DOHH2 (cell line): ENCODE data around the gene FKBP2.

Experiments used
- H3F3A ChIP-seq: fragments of 200-600 bp; sonication (generic), shearing (Covaris generic); 2 replicates; pipeline ENCODE4 v1.6.0; 2016; ENCODE audit warnings: antibody characterized with exemption, mild to moderate bottlenecking; ENCODE audit not compliant: control insufficient read depth, insufficient read depth
- H3K27ac ChIP-seq: fragments of 200-600 bp; sonication (generic); 2 replicates; pipeline ENCODE4 v1.5.1; 2014; ENCODE audit warnings: low read depth, mild to moderate bottlenecking, low read length, moderate library complexity
- H3K27me3 ChIP-seq: fragments of 200-600 bp; sonication (generic); 2 replicates; pipeline ENCODE4 v1.6.1; 2014; ENCODE audit warnings: mild to moderate bottlenecking, low read length, mixed read lengths; ENCODE audit not compliant: control insufficient read depth
- H3K36me3 ChIP-seq: fragments of 200-600 bp; sonication (generic); 2 replicates; pipeline ENCODE4 v1.6.1; 2014; ENCODE audit warnings: mild to moderate bottlenecking, low read length, moderate library complexity, mixed read lengths; ENCODE audit not compliant: control insufficient read depth
- H3K4me1 ChIP-seq: fragments of 200-600 bp; sonication (generic); 2 replicates; pipeline ENCODE4 v1.6.1; 2014; ENCODE audit warnings: mild to moderate bottlenecking, low read length, mixed read lengths; ENCODE audit not compliant: control insufficient read depth
- H3K4me2 ChIP-seq: fragments of 200-600 bp; sonication (generic); 2 replicates; pipeline ENCODE4 v1.6.0; 2014; ENCODE audit warnings: mild to moderate bottlenecking, low read length, moderate library complexity
- H3K4me3 ChIP-seq: fragments of 200-600 bp; sonication (generic); 2 replicates; pipeline ENCODE4 v1.5.1; 2014; ENCODE audit warnings: mild to moderate bottlenecking, low read length, mixed read lengths
- H3K79me2 ChIP-seq: fragments of 200-600 bp; sonication (generic); 2 replicates; pipeline ENCODE4 v1.6.1; 2014; ENCODE audit warnings: mild to moderate bottlenecking, low read length, mixed read lengths; ENCODE audit not compliant: control insufficient read depth
- H3K9me2 ChIP-seq: fragments of 200-600 bp; sonication (generic); replicated peaks from 2 replicates; pipeline ENCODE4 v1.6.1; 2014; ENCODE audit warnings: mild to moderate bottlenecking, low read length, mixed read lengths; ENCODE audit not compliant: control insufficient read depth
- H3K9me3 ChIP-seq: fragments of 200-600 bp; sonication (generic); 2 replicates; pipeline ENCODE4 v1.6.1; 2014; ENCODE audit warnings: antibody characterized with exemption, low read length, mixed read lengths; ENCODE audit not compliant: control insufficient read depth, insufficient read depth
- H4K20me1 ChIP-seq: fragments of 200-600 bp; sonication (generic); 2 replicates; pipeline ENCODE4 v1.6.0; 2014; ENCODE audit warnings: low read depth, mild to moderate bottlenecking, antibody characterized with exemption, low read length, moderate library complexity; ENCODE audit not compliant: control insufficient read depth, insufficient read depth
- CTCF ChIP-seq: fragments of 200-600 bp; sonication (generic); IDR thresholded peaks from one replicate; pipeline ENCODE4 v1.5.1; 2014; ENCODE audit warnings: antibody characterized with exemption, mild to moderate bottlenecking, low read depth, low read length; ENCODE audit not compliant: poor library complexity, severe bottlenecking
- EZH2phosphoT487 ChIP-seq: fragments of 200-600 bp; sonication (generic); IDR thresholded peaks from 2 replicates; pipeline ENCODE4 v1.6.1; 2017; ENCODE audit warnings: borderline replicate concordance, mild to moderate bottlenecking, antibody characterized with exemption, low read length, moderate library complexity, mixed read lengths

The FKBP2 gene

DNA sequence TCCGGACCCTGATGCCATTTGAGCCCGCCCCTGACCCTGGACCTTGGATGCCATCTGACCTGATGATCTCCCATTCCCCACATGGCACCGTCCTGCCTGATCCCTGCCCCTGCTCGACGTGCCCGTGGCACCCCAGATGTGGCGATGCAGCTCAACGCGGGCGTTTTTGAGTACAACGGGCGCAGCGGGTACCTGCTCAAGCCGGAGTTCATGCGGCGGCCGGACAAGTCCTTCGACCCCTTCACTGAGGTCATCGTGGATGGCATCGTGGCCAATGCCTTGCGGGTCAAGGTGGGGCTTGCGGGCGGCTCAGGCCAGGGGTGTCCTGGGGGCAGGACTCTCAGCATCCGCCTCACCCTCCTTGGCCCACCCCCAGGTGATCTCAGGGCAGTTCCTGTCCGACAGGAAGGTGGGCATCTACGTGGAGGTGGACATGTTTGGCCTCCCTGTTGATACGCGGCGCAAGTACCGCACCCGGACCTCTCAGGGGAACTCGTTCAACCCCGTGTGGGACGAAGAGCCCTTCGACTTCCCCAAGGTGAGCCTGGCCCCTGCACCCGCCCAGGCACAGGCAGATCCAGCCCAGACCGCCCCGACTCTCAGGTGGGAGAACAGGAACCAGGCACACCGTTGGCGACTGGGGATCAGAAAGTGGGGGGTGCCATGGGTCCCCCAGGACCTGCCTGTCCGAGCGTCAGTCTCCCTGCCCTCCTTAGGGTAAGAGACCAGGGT, 21.5 kb downstream of the FKBP2 start:
- no peaks in the 10 kb centered on the region for H3K4me1 ChIP-seq
- TF ChIP-seq EZH2phosphoT487: no peak
- TF ChIP-seq CTCF: no peak
- no peak overlapping the region for H3K4me3 ChIP-seq
- no peaks in the 10 kb centered on the region for H3K9me3 ChIP-seq
- H4K20me1 ChIP-seq: no peaks in the 10 kb centered on the region
- H3K4me2 ChIP-seq: no peak overlapping the region
- no peaks in the 10 kb centered on the region for H3K27me3 ChIP-seq
- no peaks in the 10 kb centered on the region for H3F3A ChIP-seq
- H3K27ac ChIP-seq: no peak overlapping the region
- H3K36me3 ChIP-seq: peaks cover 39% of the 10 kb centered on the region
- no peaks in the 10 kb centered on the region for H3K79me2 ChIP-seq
- no peaks in the 10 kb centered on the region for H3K9me2 ChIP-seq

GRCh38 chr11:64263021-64263946, 22.4 kb downstream of the FKBP2 start:
- Histone ChIP-seq H3F3A (no peaks in the 10 kb centered on the region), H4K20me1 (no peaks in the 10 kb centered on the region), H3K9me3 (no peaks in the 10 kb centered on the region), H3K79me2 (peaks cover 1% of the 10 kb centered on the region), H3K27ac (no peak overlapping the region), H3K4me2 (no peak overlapping the region), H3K4me1 (peaks cover 7% of the 10 kb centered on the region), H3K4me3 (no peak overlapping the region), H3K36me3 (peaks cover 37% of the 10 kb centered on the region), H3K27me3 (no peaks in the 10 kb centered on the region), H3K9me2 (no peaks in the 10 kb centered on the region)
- TF ChIP-seq EZH2phosphoT487 (no peak), CTCF (no peak)

DNA sequence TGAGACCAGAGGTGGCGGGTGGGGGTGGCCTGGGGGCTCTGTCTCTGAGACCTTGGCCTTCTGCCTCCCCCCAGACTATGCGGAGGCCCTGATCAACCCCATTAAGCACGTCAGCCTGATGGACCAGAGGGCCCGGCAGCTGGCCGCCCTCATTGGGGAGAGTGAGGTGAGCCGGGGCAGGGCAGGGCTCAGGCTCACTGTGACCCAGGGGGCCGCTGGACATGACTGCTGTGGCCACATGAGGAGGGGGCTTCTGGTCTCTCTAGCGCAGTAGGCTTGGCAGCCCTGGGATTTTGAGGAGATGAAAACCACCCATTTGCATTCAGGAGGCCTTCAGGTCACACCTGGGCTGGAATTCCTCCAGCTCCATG, 23.0 kb downstream of the FKBP2 start:
- Histone ChIP-seq H3K27me3 (no peaks in the 10 kb centered on the region), H3K36me3 (peaks cover 35% of the 10 kb centered on the region)
- TF ChIP-seq EZH2phosphoT487 (no peak), CTCF (no peak)

More for the DNA sequence above, 23.0 kb downstream of the FKBP2 start:
- Histone ChIP-seq H3K9me3 (no peaks in the 10 kb centered on the region), H3F3A (no peaks in the 10 kb centered on the region), H3K4me1 (peaks cover 13% of the 10 kb centered on the region), H3K27ac (no peak overlapping the region), H3K9me2 (no peaks in the 10 kb centered on the region), H3K79me2 (peaks cover 8% of the 10 kb centered on the region), H3K4me3 (no peak overlapping the region), H3K4me2 (no peak overlapping the region), H4K20me1 (no peaks in the 10 kb centered on the region)
